Stimulated activated CD8-positive, alpha-beta memory T cell treated with anti-CD3 and anti-CD28 coated beads, Interleukin-15, amount 100 ng/mL, for 24 hours (primary cell): ENCODE data around the gene FGF11.
"Not testable (repeated sequence)": the region's sequence is repeated elsewhere in the genome, so short reads cannot be mapped to it uniquely, and the experiment has no call there.

Experiments used
- DNase-seq: peaks from one replicate; pipeline ENCODE4 v3.0.0-alpha.2; 2020; ENCODE audit warnings: low read depth

The FGF11 gene

GRCh38 chr17:7480089-7480384 lies 40.7 kb downstream of the FGF11 start:
- no peak for DNase-seq

- not testable (repeated sequence) for DNase-seq
Observed at GRCh38 chr17:7481275-7481674, 42.0 kb downstream of the FGF11 start, which contains the start of gene SLC35G6. SLC35G6 (plus strand) TSS chr17:7481446; CDS start chr17:7481517, 71 bp downstream.

GRCh38 chr17:7481842-7482741 lies 42.8 kb downstream of the FGF11 start:
- not testable (repeated sequence) for DNase-seq

- DNase-seq: not testable (repeated sequence)
Observed at GRCh38 chr17:7482742-7483088, 43.4 kb downstream of the FGF11 start.

- peak; percentile 66 for DNase-seq
Observed at GRCh38 chr17:7483255-7484066, 44.1 kb downstream of the FGF11 start.

- DNase-seq: peak; percentile 98
Observed at GRCh38 chr17:7484067-7484918, 45.0 kb downstream of the FGF11 start, which contains the start of gene POLR2A. POLR2A (plus strand) TSS chr17:7484366.

- DNase-seq: no peak
Observed at GRCh38 chr17:7484919-7485377, 45.6 kb downstream of the FGF11 start.

- DNase-seq: no peak
Observed at GRCh38 chr17:7486181-7486580, 46.9 kb downstream of the FGF11 start.

- DNase-seq: no peak
Observed at GRCh38 chr17:7490144-7490543, 50.8 kb downstream of the FGF11 start.

GRCh38 chr17:7491583-7491982 lies 52.3 kb downstream of the FGF11 start:
- no peak for DNase-seq

- no peak for DNase-seq
Observed at GRCh38 chr17:7493941-7494340, 54.6 kb downstream of the FGF11 start.
